GM21786 (cell line): Measurements from ENCODE around the gene FGF11.
"Not testable (repeated sequence)": the region's sequence is repeated elsewhere in the genome, so short reads cannot be mapped to it uniquely, and the experiment has no call there.

Experiments used
- ATAC-seq: cut with Tn5 transposase; IDR thresholded peaks from one replicate; pipeline ENCODE4 v1.9.1; 2021; ENCODE audit not compliant: unreplicated experiment

Gene FGF11

DNA sequence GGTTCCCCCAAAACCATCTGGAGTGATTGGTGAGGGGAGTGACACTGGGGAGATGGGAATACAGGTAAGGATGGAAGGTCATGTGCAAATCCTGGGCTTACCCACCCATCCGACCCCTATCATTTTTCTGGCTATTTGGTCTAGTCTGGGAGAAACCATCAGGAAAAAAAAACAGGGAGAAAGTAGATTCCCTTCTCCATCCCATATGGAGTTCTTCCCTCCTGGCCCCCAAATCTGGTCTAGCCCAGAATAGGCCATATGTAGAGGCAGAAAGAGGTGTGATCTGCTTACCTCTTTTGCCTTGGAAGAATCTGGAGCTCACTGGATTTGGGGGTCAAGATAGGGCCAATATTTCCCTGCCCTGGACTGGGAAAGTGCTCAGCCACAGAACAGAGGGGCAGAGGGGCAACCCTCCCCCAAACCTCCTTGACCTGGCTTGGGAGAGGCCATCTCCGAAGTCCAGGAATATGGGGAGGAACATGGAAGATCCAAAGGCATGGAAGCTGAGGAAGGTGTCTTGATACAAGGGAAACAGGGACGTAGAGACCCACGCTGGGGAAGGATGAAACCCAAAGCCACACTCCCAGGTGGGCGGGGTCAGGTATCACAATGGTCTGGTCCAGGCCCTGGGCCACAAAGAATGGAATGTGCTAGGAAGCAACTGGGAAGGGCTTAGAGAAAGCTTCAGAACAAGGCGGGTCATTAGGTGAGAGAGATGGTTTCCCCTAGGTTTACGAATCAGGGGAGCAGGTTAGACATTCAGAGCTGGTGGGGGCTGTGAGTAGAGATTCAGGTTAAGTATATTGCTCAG lies 21.7 kb downstream of the FGF11 start:
- ATAC-seq = no peak

DNA sequence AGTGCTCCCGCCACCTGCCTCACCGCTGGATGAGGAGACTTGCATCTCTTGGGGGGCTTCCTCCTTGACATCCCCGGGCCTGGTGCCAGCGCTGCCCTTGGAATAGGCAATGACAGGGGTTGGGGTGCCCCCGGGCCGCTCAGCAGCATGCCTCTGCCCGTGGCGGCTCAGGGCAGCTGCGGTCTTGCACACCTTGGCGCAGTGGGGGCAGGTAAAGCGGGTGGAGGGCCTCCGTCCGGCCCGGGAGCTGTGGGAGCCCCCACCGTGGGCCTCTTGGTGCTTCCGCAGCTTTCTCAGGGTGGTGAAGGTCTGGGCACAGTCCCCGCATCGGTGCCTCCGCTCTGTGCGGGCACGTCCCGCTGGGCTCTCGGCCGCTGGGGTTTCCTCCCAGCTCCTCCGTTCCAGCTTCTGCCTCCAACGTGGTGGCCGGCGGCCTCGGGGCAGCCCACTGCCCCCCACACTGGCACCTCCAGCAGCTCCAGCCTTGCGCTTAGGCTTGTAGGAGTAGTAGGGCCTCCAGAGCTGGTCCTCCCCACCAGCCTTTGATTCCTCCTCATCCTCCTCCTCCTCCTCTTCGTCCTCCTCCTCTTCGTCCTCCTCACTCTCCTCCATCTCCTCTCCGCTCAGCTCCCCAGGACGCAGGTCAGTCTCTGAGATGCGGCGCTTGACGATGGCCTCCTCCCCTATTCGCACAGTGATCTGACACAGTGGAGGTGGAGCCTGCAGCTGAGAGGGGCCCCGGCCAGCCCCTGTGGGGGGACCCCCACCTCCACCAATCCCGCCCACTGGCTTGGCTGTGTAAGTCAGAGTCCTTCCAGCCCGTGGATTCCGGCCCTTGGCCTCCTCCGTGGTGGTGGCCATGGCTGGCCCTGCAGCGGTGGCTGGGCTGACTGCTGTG lies 23.4 kb downstream of the FGF11 start:
- ATAC-seq = no peak

DNA sequence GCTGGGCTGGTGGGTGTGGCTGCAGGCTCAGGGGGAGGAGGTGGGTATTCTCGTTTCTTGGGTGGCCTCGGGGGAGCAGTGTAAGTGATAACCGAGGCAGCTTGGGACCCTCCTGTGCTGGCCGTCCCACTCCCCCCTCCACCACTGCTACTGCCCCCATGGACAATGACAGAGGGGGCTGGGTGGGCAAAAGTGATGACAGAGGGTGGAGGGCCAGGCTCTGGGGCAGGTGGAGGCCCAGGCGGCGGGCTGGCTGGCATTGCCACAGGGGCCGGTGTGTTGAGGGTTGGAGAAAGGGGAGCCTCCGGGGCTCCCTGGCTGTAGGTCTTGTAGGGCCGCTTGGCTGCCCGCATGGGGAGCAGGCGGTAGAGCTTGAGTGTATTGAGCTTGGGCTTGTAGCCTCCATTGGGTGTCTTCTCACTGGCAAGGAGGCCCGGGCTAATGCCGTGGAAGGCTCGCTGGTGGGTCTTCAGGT lies 24.1 kb downstream of the FGF11 start:
- no peak for ATAC-seq

- ATAC-seq = no peak
Observed at GRCh38 chr17:7464081-7464480, 24.8 kb downstream of the FGF11 start.

- no peak for ATAC-seq
Observed at GRCh38 chr17:7465597-7466275, 26.4 kb downstream of the FGF11 start.

DNA sequence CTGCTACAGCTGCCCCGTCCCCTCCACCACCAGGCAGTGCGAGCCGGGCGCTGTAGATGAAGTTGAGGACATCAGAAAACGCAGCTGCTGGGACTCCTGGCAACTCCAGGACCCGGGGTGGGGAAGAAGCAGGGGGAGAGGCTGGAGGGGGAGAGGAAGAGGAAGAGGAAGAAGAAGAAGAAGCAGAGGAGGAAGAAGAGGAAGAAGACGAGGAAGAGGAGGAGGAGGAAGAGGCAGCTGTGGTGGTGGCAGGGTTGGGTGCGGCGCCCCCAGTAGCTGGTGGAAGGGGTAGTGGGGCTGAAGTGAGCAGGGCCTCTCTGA lies 27.0 kb downstream of the FGF11 start:
- ATAC-seq = no peak

DNA sequence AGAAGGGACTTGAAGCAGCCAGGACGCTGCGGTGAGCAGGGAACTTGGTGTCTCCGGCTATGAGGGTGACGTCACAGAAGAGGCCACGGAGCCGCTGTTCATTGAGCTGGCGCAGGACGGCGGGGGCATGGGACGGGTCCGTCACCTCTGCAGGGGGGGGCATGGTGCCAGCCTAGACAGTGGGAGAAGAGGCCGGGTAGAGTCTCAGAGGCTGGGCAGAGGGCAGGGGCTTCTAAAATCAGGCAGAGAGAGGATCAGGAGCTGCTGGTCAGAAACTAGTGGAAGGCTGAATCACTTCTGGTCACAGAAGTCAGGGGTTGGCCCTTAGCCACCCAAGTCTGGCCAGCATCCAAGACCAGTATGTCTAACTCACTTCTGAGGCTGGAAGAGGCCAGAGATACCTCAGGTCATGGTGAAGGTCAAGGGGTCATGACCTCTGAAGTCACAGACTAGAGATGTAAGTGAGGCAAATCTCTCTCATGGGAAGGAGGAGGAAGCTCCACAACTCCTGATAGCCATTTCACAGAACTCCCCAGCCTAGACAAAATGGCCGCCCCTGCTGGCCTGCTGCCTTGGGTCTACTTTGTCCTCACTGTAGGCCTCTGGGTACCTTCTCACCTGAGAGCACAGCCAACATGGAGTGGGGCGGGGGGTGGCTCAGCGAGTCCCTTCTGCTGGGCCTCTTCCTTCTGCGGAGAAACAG lies 27.5 kb downstream of the FGF11 start:
- ATAC-seq = no peak

DNA sequence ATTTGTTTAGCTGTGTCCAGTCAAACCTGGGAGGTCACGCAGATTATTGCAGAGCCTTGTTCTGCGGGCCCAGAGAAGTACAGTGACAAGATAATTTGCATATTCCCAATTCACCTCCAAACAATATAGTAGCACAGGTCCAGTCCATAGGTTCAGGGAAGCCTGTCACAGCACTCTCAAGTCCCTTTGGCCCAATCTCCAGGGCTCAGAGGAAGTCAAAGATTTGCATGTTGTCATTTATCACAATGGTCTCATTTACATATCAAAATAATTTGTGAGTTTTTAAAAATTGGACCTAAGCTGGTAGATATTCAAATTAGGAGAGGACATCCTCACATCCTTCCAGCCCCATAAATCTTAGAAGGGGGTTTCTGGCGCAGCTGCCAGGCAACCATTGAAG lies 28.2 kb downstream of the FGF11 start:
- ATAC-seq = no peak

- ATAC-seq = no peak
Observed at GRCh38 chr17:7468290-7468689, 29.0 kb downstream of the FGF11 start.

GRCh38 chr17:7468804-7469389 lies 29.6 kb downstream of the FGF11 start:
- ATAC-seq = no peak

DNA sequence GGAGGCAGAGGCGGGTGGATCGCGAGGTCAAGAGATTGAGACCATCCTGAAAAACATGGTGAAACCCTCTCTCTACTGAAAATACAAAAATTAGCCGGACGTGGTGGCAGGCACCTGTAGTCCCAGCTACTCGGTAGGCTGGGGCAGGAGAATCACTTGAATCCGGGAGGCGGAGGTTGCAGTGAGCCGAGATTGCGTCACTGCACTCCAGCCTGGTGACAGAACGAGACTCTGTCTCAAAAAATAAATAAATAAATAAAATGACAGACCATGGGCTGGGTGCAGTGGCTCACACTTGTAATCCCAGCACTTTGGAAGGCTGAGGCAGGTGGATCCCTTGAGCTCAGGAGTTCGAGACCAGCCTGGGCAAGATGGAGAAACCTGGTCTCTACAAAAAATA lies 30.5 kb downstream of the FGF11 start:
- ATAC-seq = not testable (repeated sequence)

GRCh38 chr17:7470457-7470973 lies 31.2 kb downstream of the FGF11 start:
- not testable (repeated sequence) for ATAC-seq

- no peak for ATAC-seq
Observed at GRCh38 chr17:7471729-7472128, 32.4 kb downstream of the FGF11 start.

DNA sequence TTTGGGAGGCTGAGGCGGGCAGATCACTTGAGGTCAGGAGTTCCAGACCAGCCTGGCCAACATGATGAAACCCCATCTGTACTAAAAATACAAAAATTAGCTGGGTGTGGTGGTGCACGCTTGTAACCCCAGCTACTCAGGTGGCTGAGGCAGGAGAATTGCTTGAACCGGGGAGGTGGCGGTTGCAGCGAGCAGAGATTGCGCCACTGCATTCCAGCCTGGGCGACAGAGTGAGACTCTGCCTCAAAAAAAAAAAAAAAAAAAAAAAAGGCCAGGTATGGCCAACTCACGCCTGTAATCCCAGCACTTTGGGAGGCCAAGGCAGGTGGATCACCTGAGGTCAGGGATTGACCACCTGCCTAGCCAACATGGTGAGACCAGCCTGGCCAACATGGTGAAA lies 35.5 kb downstream of the FGF11 start:
- ATAC-seq = not testable (repeated sequence)

DNA sequence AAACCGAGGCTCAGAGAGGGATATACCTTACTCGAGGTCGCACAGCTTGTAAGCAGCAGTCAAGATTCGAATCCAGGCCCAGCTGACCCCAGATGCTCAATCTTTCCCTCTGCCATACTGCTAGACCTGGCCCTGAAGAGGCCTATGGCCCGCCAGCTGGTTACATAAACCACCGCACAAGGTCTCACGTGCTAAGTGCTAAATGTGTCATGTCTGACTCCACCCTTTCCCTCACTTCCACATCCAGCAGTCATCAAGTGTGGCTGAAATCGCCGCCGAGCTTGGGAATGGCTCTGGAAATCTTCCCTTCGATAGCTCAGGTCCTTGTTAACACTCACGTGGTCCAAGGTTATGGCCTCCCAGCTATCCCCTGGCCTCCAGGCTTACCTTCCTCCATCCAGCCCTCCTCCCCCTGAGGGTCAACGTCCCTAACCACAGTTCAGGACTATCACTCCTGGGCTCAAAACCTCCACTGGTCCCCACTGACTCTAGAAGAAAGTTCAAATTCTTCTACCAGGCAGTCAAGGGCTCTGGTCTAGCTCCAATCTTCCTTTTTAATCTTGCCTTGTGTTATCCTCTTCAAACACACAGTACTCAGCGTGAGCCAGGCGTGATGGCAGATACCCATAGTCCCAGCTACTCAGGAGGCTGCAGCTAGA lies 36.6 kb downstream of the FGF11 start:
- no peak for ATAC-seq

GRCh38 chr17:7476494-7476893 lies 37.2 kb downstream of the FGF11 start:
- ATAC-seq = no peak

DNA sequence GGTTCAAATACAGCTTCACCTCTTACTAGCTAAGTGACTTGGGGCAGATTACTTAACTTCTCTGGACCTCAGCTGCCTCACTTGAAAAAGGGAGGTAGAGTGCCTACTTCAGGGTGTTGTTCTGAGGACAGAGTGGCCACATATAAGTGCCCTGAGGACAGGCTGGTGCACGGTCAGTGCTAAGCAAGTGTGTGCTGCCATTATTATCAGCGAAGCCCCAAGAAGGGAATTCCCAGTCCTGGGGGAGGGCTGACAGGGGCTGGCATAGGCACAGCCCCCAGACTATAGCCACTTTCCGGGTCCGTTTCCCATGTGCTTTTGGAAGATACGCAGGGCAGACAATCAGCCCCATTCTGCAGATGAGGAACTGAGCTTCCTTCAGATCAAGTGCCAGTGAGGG lies 37.6 kb downstream of the FGF11 start:
- no peak for ATAC-seq

DNA sequence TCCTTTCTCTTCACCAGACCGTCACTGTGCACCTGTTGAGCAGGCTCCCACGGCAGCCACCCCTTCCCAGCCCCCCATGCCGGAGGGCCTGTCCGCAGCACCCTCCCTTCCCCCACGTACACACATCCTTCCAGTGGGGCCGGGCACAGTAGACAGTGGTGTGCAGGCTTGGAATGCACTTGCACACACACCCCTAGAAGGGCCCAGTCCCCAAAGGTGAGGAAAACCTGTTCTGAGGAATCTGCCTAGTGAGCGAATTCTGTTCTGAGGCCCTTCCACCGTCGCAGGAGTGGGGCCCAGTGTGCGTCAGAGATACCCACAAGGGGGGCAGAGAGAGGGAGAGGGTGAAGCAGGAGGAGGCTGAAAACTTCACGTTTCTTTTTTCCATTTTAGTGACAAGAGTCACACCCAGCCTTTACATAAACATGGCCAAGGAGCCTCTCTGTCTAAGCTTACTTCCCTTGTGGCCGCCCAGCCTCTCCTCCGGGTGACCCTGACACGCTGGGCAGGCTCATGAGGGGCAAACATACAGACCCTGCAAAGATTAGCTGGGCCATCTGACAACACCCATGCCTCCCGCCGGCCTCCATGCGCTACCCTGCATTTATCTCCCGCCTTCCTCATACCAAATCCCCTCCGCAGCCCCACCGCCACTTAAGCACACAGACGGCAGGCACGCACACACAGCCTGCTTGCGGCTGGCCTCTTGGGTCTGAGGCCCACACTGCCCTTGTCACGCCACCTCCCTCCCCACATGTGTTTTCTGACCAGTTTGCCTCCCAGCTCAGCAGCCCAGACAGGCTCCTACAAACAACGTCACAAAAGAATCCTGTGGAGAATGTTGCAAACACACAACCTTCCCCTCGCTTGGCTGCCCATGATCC lies 38.3 kb downstream of the FGF11 start:
- no peak for ATAC-seq
